Measurements from ENCODE around the gene SCN7A. TPM values are rescaled to one million over a fixed set of nuclear protein-coding genes. Genes with fewer than 3 reads are reported as not detected.
"Not testable (repeated sequence)": the region's sequence is repeated elsewhere in the genome, so short reads cannot be mapped to it uniquely, and the experiment has no call there.

Gene SCN7A
- total RNA-seq, 1 donor = under 0.01 TPM

- H3K9me3 ChIP-seq (ENCODE audit: low read depth, low read length) = no peaks in the 10 kb centered on the region
- H3K4me1 ChIP-seq (ENCODE audit: insufficient read depth, low read length) = no peaks in the 10 kb centered on the region
- no peak overlapping the region for H3K4me3 ChIP-seq (ENCODE audit: low read length)
- H3K27me3 ChIP-seq (ENCODE audit: insufficient read depth, low read length) = no peaks in the 10 kb centered on the region
Observed at GRCh38 chr2:166433457-166433856, 60.6 kb downstream of the SCN7A start.

- H3K9me3 ChIP-seq (ENCODE audit: low read depth, low read length) = no peaks in the 10 kb centered on the region
- H3K4me1 ChIP-seq (ENCODE audit: insufficient read depth, low read length) = no peaks in the 10 kb centered on the region
- H3K4me3 ChIP-seq (ENCODE audit: low read length) = no peak overlapping the region
- H3K27me3 ChIP-seq (ENCODE audit: insufficient read depth, low read length) = no peaks in the 10 kb centered on the region
Observed at GRCh38 chr2:166432331-166432730, 61.7 kb downstream of the SCN7A start.

GRCh38 chr2:166424841-166425240 lies 69.2 kb downstream of the SCN7A start:
- H3K4me1 ChIP-seq (ENCODE audit: insufficient read depth, low read length) = no peaks in the 10 kb centered on the region
- H3K27me3 ChIP-seq (ENCODE audit: insufficient read depth, low read length) = no peaks in the 10 kb centered on the region
- no peak overlapping the region for H3K4me3 ChIP-seq (ENCODE audit: low read length)
- H3K9me3 ChIP-seq (ENCODE audit: low read depth, low read length) = no peaks in the 10 kb centered on the region

- no peak overlapping the region for H3K4me3 ChIP-seq (ENCODE audit: low read length)
Observed at GRCh38 chr2:166419616-166419934, 74.5 kb downstream of the SCN7A start.

GRCh38 chr2:166418853-166419615 lies 75.0 kb downstream of the SCN7A start:
- H3K9me3 ChIP-seq (ENCODE audit: low read depth, low read length) = no peaks in the 10 kb centered on the region
- no peaks in the 10 kb centered on the region for H3K27me3 ChIP-seq (ENCODE audit: insufficient read depth, low read length)
- no peaks in the 10 kb centered on the region for H3K4me1 ChIP-seq (ENCODE audit: insufficient read depth, low read length)
- no peak overlapping the region for H3K4me3 ChIP-seq (ENCODE audit: low read length)

More at GRCh38 chr2:166419616-166419934, 74.5 kb downstream of the SCN7A start:
- Histone ChIP-seq H3K27me3 (ENCODE audit: insufficient read depth, low read length) (no peaks in the 10 kb centered on the region), H3K4me1 (ENCODE audit: insufficient read depth, low read length) (no peaks in the 10 kb centered on the region), H3K9me3 (ENCODE audit: low read depth, low read length) (no peaks in the 10 kb centered on the region)

GRCh38 chr2:166417669-166418068 lies 76.4 kb downstream of the SCN7A start:
- Histone ChIP-seq H3K27me3 (ENCODE audit: insufficient read depth, low read length) (no peaks in the 10 kb centered on the region), H3K4me1 (ENCODE audit: insufficient read depth, low read length) (no peaks in the 10 kb centered on the region), H3K4me3 (ENCODE audit: low read length) (no peak overlapping the region), H3K9me3 (ENCODE audit: low read depth, low read length) (no peaks in the 10 kb centered on the region)

- Histone ChIP-seq H3K9me3 (ENCODE audit: low read depth, low read length) (no peaks in the 10 kb centered on the region), H3K4me3 (ENCODE audit: low read length) (no peak overlapping the region), H3K27me3 (ENCODE audit: insufficient read depth, low read length) (no peaks in the 10 kb centered on the region), H3K4me1 (ENCODE audit: insufficient read depth, low read length) (no peaks in the 10 kb centered on the region)
Observed at GRCh38 chr2:166413255-166413654, 80.8 kb downstream of the SCN7A start.

GRCh38 chr2:166411473-166412230 lies 82.4 kb downstream of the SCN7A start:
- H3K4me1 ChIP-seq (ENCODE audit: insufficient read depth, low read length) = no peaks in the 10 kb centered on the region
- H3K27me3 ChIP-seq (ENCODE audit: insufficient read depth, low read length) = no peaks in the 10 kb centered on the region
- no peaks in the 10 kb centered on the region for H3K9me3 ChIP-seq (ENCODE audit: low read depth, low read length)
- no peak overlapping the region for H3K4me3 ChIP-seq (ENCODE audit: low read length)

- H3K4me1 ChIP-seq (ENCODE audit: insufficient read depth, low read length) = no peaks in the 10 kb centered on the region
- H3K27me3 ChIP-seq (ENCODE audit: insufficient read depth, low read length) = no peaks in the 10 kb centered on the region
- H3K4me3 ChIP-seq (ENCODE audit: low read length) = no peak overlapping the region
- H3K9me3 ChIP-seq (ENCODE audit: low read depth, low read length) = no peaks in the 10 kb centered on the region
Observed at GRCh38 chr2:166410828-166411472, 83.1 kb downstream of the SCN7A start.

- H3K9me3 ChIP-seq (ENCODE audit: low read depth, low read length); H3K4me3 ChIP-seq (ENCODE audit: low read length); H3K4me1 ChIP-seq (ENCODE audit: insufficient read depth, low read length); H3K27me3 ChIP-seq (ENCODE audit: insufficient read depth, low read length): not testable (repeated sequence)
Observed at GRCh38 chr2:166407746-166408145, 86.3 kb downstream of the SCN7A start.

GRCh38 chr2:166406374-166406773 lies 87.7 kb downstream of the SCN7A start:
- no peaks in the 10 kb centered on the region for H3K9me3 ChIP-seq (ENCODE audit: low read depth, low read length)
- H3K4me3 ChIP-seq (ENCODE audit: low read length) = no peak overlapping the region
- no peaks in the 10 kb centered on the region for H3K27me3 ChIP-seq (ENCODE audit: insufficient read depth, low read length)
- H3K4me1 ChIP-seq (ENCODE audit: insufficient read depth, low read length) = no peaks in the 10 kb centered on the region

- no peaks in the 10 kb centered on the region for H3K9me3 ChIP-seq (ENCODE audit: low read depth, low read length)
- H3K27me3 ChIP-seq (ENCODE audit: insufficient read depth, low read length) = no peaks in the 10 kb centered on the region
- no peak overlapping the region for H3K4me3 ChIP-seq (ENCODE audit: low read length)
- no peaks in the 10 kb centered on the region for H3K4me1 ChIP-seq (ENCODE audit: insufficient read depth, low read length)
Observed at GRCh38 chr2:166405569-166405926, 88.5 kb downstream of the SCN7A start.

GRCh38 chr2:166404831-166405568 lies 89.0 kb downstream of the SCN7A start:
- no peaks in the 10 kb centered on the region for H3K9me3 ChIP-seq (ENCODE audit: low read depth, low read length)
- H3K27me3 ChIP-seq (ENCODE audit: insufficient read depth, low read length) = no peaks in the 10 kb centered on the region
- no peak overlapping the region for H3K4me3 ChIP-seq (ENCODE audit: low read length)
- no peaks in the 10 kb centered on the region for H3K4me1 ChIP-seq (ENCODE audit: insufficient read depth, low read length)

GRCh38 chr2:166394245-166394644 lies 99.8 kb downstream of the SCN7A start:
- H3K4me3 ChIP-seq (ENCODE audit: low read length) = no peak overlapping the region
- no peaks in the 10 kb centered on the region for H3K27me3 ChIP-seq (ENCODE audit: insufficient read depth, low read length)
- H3K4me1 ChIP-seq (ENCODE audit: insufficient read depth, low read length) = no peaks in the 10 kb centered on the region
- no peaks in the 10 kb centered on the region for H3K9me3 ChIP-seq (ENCODE audit: low read depth, low read length)

GRCh38 chr2:166393008-166393407 lies 101.0 kb downstream of the SCN7A start:
- H3K4me3 ChIP-seq (ENCODE audit: low read length) = no peak overlapping the region
- no peaks in the 10 kb centered on the region for H3K9me3 ChIP-seq (ENCODE audit: low read depth, low read length)
- H3K27me3 ChIP-seq (ENCODE audit: insufficient read depth, low read length) = no peaks in the 10 kb centered on the region
- no peaks in the 10 kb centered on the region for H3K4me1 ChIP-seq (ENCODE audit: insufficient read depth, low read length)
